PC-9 (cell line): ENCODE measurements around the gene MPEG1.

Experiments
- EZH2 ChIP-seq: fragments of 200-600 bp; sonication (generic); IDR thresholded peaks from 2 replicates; pipeline ENCODE4 v1.8.0; 2017; ENCODE audit warnings: antibody characterized with exemption, low read depth
- TF ChIP-seq, protein P1 (sequence below): fragments of 200-600 bp; sonication (generic); conservative IDR thresholded peaks from 2 replicates; pipeline ENCODE4 v1.6.1; 2017; ENCODE audit warnings: mixed run types, antibody characterized with exemption, mild to moderate bottlenecking, moderate library complexity

DNA sequence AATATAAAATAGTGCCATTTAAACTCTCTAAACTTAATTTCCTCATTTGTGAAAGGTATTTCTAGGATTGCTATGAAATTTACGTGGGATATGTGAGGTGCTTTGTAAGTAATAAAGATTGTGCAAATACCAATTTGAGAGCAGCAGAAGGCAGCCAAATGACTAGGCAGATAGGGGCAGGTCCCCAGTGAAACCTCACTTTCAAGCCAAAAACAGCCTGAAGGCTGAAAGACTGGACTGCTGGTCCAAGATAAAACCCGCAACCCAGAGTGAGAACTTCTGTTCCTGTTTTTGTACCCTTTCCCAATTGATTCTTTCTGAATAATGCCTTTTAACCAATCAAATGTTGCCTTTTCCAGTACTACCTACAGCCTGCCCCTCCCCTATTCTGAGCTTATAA is 33.6 kb downstream of the MPEG1 start:
- TF ChIP-seq EZH2 = no peak
- TF ChIP-seq, protein P1, sequence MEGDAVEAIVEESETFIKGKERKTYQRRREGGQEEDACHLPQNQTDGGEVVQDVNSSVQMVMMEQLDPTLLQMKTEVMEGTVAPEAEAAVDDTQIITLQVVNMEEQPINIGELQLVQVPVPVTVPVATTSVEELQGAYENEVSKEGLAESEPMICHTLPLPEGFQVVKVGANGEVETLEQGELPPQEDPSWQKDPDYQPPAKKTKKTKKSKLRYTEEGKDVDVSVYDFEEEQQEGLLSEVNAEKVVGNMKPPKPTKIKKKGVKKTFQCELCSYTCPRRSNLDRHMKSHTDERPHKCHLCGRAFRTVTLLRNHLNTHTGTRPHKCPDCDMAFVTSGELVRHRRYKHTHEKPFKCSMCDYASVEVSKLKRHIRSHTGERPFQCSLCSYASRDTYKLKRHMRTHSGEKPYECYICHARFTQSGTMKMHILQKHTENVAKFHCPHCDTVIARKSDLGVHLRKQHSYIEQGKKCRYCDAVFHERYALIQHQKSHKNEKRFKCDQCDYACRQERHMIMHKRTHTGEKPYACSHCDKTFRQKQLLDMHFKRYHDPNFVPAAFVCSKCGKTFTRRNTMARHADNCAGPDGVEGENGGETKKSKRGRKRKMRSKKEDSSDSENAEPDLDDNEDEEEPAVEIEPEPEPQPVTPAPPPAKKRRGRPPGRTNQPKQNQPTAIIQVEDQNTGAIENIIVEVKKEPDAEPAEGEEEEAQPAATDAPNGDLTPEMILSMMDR = no peak
